OCI-LY1 (cell line): ENCODE data around the gene TBCD.

Experiments used
- H2AFZ ChIP-seq: fragments of 200-600 bp; sonication (generic), shearing (Covaris generic); 2 replicates; pipeline ENCODE4 v1.6.0; 2014; ENCODE audit warnings: antibody characterized with exemption, mild to moderate bottlenecking, low read length
- H3F3A ChIP-seq: fragments of 200-600 bp; sonication (generic), shearing (Covaris generic); 2 replicates; pipeline ENCODE4 v1.6.0; 2014; ENCODE audit warnings: mild to moderate bottlenecking, antibody characterized with exemption, low read length, moderate library complexity; ENCODE audit not compliant: insufficient read depth
- H3K27ac ChIP-seq: fragments of 200-600 bp; sonication (generic); 2 replicates; pipeline ENCODE4 v1.5.1; 2014; ENCODE audit warnings: low read length, mixed run types, mild to moderate bottlenecking, low read depth; ENCODE audit not compliant: poor library complexity, severe bottlenecking
- H3K27me3 ChIP-seq: fragments of 200-600 bp; sonication (generic); 2 replicates; pipeline ENCODE4 v1.6.0; 2014; ENCODE audit warnings: antibody characterized with exemption, mild to moderate bottlenecking, low read length, moderate library complexity; ENCODE audit not compliant: insufficient read depth
- H3K36me3 ChIP-seq: fragments of 200-600 bp; sonication (generic); 2 replicates; pipeline ENCODE4 v1.6.1; 2014; ENCODE audit warnings: mild to moderate bottlenecking, antibody characterized with exemption, low read length, moderate library complexity, mixed read lengths; ENCODE audit not compliant: insufficient read depth
- H3K4me1 ChIP-seq: fragments of 200-600 bp; sonication (generic); 2 replicates; pipeline ENCODE4 v1.5.1; 2014; ENCODE audit warnings: mild to moderate bottlenecking, low read length, moderate library complexity; ENCODE audit not compliant: insufficient read depth, severe bottlenecking
- H3K4me2 ChIP-seq: fragments of 200-600 bp; sonication (generic), shearing (Covaris generic); 2 replicates; pipeline ENCODE4 v1.6.1; 2014; ENCODE audit warnings: low read length
- H3K4me3 ChIP-seq: fragments of 200-600 bp; sonication (generic); 2 replicates; pipeline ENCODE4 v1.5.1; 2014; ENCODE audit warnings: low read length, low read depth, mild to moderate bottlenecking, mixed read lengths; ENCODE audit not compliant: poor library complexity, severe bottlenecking
- H3K79me2 ChIP-seq: fragments of 200-600 bp; shearing (Covaris generic); 2 replicates; pipeline ENCODE4 v1.6.1; 2016; ENCODE audit warnings: mixed run types, low read length, mixed read lengths; ENCODE audit not compliant: insufficient read depth
- H3K9ac ChIP-seq: fragments of 200-600 bp; sonication (generic), shearing (Covaris generic); 2 replicates; pipeline ENCODE4 v1.6.1; 2014; ENCODE audit warnings: mild to moderate bottlenecking, low read length, mixed read lengths
- H3K9me2 ChIP-seq: fragments of 200-600 bp; sonication (generic), shearing (Covaris generic); 2 replicates; pipeline ENCODE4 v1.6.1; 2014; ENCODE audit warnings: low read depth, mild to moderate bottlenecking, low read length, mixed read lengths
- H3K9me3 ChIP-seq: fragments of 200-600 bp; shearing (Covaris generic); 2 replicates; pipeline ENCODE4 v1.6.1; 2014; ENCODE audit warnings: low read length, mixed read lengths
- H4K20me1 ChIP-seq: fragments of 200-600 bp; sonication (generic), shearing (Covaris generic); 2 replicates; pipeline ENCODE4 v1.6.0; 2016; ENCODE audit warnings: mild to moderate bottlenecking, low read length; ENCODE audit not compliant: insufficient read depth
- CTCF ChIP-seq: fragments of 200-600 bp; sonication (generic), shearing (Covaris generic); IDR thresholded peaks from 2 replicates; pipeline ENCODE4 v1.5.1; 2017; ENCODE audit warnings: mild to moderate bottlenecking, antibody characterized with exemption, low read length, moderate library complexity, mixed read lengths
- EZH2 ChIP-seq: fragments of 200-600 bp; sonication (generic), shearing (Covaris generic); IDR thresholded peaks from 2 replicates; pipeline ENCODE4 v1.8.0; 2017; ENCODE audit warnings: borderline replicate concordance, mixed run types, mild to moderate bottlenecking, antibody characterized with exemption, low read length, moderate library complexity, mixed read lengths

Gene TBCD

GRCh38 chr17:82812058-82812457 lies 60.2 kb downstream of the TBCD start:
- Histone ChIP-seq H3F3A (no peaks in the 10 kb centered on the region), H3K36me3 (peaks cover 42% of the 10 kb centered on the region), H3K9me2 (no peaks in the 10 kb centered on the region), H3K9ac (no peak overlapping the region), H3K27me3 (no peaks in the 10 kb centered on the region), H3K4me2 (no peak overlapping the region), H3K27ac (no peak overlapping the region), H4K20me1 (no peaks in the 10 kb centered on the region), H3K4me3 (no peak overlapping the region), H3K4me1 (peaks cover 12% of the 10 kb centered on the region), H3K79me2 (no peaks in the 10 kb centered on the region), H2AFZ (no peak overlapping the region), H3K9me3 (no peaks in the 10 kb centered on the region)
- TF ChIP-seq EZH2 (no peak), CTCF (no peak)

GRCh38 chr17:82812601-82813000 lies 60.7 kb downstream of the TBCD start:
- Histone ChIP-seq H3K4me2 (no peak overlapping the region), H3K9me3 (no peaks in the 10 kb centered on the region)

GRCh38 chr17:82813299-82814051 lies 61.6 kb downstream of the TBCD start:
- Histone ChIP-seq H3K27me3 (no peaks in the 10 kb centered on the region), H3K79me2 (no peaks in the 10 kb centered on the region), H3K9ac (no peak overlapping the region), H4K20me1 (no peaks in the 10 kb centered on the region), H3K4me2 (no peak overlapping the region), H3K36me3 (peaks cover 45% of the 10 kb centered on the region), H3K4me1 (peaks cover 26% of the 10 kb centered on the region), H2AFZ (no peak overlapping the region), H3K4me3 (no peak overlapping the region), H3K27ac (no peak overlapping the region), H3K9me3 (no peaks in the 10 kb centered on the region), H3F3A (no peaks in the 10 kb centered on the region), H3K9me2 (no peaks in the 10 kb centered on the region)
- TF ChIP-seq EZH2 (no peak), CTCF (no peak)

More at GRCh38 chr17:82812601-82813000, 60.7 kb downstream of the TBCD start:
- Histone ChIP-seq H3K9me2 (no peaks in the 10 kb centered on the region), H3K27me3 (no peaks in the 10 kb centered on the region), H3F3A (no peaks in the 10 kb centered on the region), H2AFZ (no peak overlapping the region), H3K4me3 (no peak overlapping the region), H3K4me1 (peaks cover 17% of the 10 kb centered on the region), H3K79me2 (no peaks in the 10 kb centered on the region), H3K36me3 (peaks cover 41% of the 10 kb centered on the region), H3K27ac (no peak overlapping the region), H4K20me1 (no peaks in the 10 kb centered on the region), H3K9ac (no peak overlapping the region)
- TF ChIP-seq EZH2 (no peak), CTCF (no peak)
